ENCODE data around the gene PARVA.

GRCh38 chr11:12409621-12410005 is 32.2 kb downstream of the PARVA start:
- TF ChIP-seq SIN3A (IDR thresholded peaks at IDR 0.05; ENCODE audit: borderline replicate concordance, insufficient read depth, low read length) (no peak), TAF1 (IDR thresholded peaks at IDR 0.05; ENCODE audit: borderline replicate concordance, insufficient read depth, low read length) (no peak), POLR2AphosphoS5 (IDR thresholded peaks at IDR 0.05; ENCODE audit: low read depth, low read length) (no peak), REST (IDR thresholded peaks at IDR 0.05; ENCODE audit: insufficient read depth in 1 of 2, low read depth in 2 of 2, low read length in 2 of 2) (no peak)
